ENCODE data around the gene SPNS1. TPM values are rescaled to one million over a fixed set of nuclear protein-coding genes. Genes with fewer than 3 reads are reported as not detected.
"Not testable (repeated sequence)": the region's sequence is repeated elsewhere in the genome, so short reads cannot be mapped to it uniquely, and the experiment has no call there.

Gene SPNS1
- total RNA-seq, 1 donor from 2014 or later = 51.7 TPM

GRCh38 chr16:29000019-29000418, 25.4 kb downstream of the SPNS1 start:
- no peak for DNase-seq (ENCODE audit: low read depth)
- H3K4me3 ChIP-seq (ENCODE audit: low read depth, low read length) = no peak overlapping the region
- no peak for TF ChIP-seq CTCF (conservative IDR thresholded peaks at IDR 0.05; ENCODE audit: low read depth, low read length)

- H3K4me3 ChIP-seq (ENCODE audit: low read depth, low read length); DNase-seq (ENCODE audit: low read depth): not testable (repeated sequence)
Observed at GRCh38 chr16:29004496-29005139, 30.0 kb downstream of the SPNS1 start.

GRCh38 chr16:29007730-29008593, 33.4 kb downstream of the SPNS1 start:
- DNase-seq (ENCODE audit: low read depth) = no peak
- no peak overlapping the region for H3K4me3 ChIP-seq (ENCODE audit: low read depth, low read length)
- TF ChIP-seq CTCF (conservative IDR thresholded peaks at IDR 0.05; ENCODE audit: low read depth, low read length) = no peak

GRCh38 chr16:29009050-29009837, 34.7 kb downstream of the SPNS1 start:
- no peak for TF ChIP-seq CTCF (conservative IDR thresholded peaks at IDR 0.05; ENCODE audit: low read depth, low read length)
- no peak for DNase-seq (ENCODE audit: low read depth)
- H3K4me3 ChIP-seq (ENCODE audit: low read depth, low read length) = no peak overlapping the region

- no peak for DNase-seq (ENCODE audit: low read depth)
- no peak overlapping the region for H3K4me3 ChIP-seq (ENCODE audit: low read depth, low read length)
- TF ChIP-seq CTCF (conservative IDR thresholded peaks at IDR 0.05; ENCODE audit: low read depth, low read length) = no peak
Observed at GRCh38 chr16:29009838-29010166, 35.2 kb downstream of the SPNS1 start.

- peak; percentile 22 for TF ChIP-seq CTCF (conservative IDR thresholded peaks at IDR 0.05; ENCODE audit: low read depth, low read length)
- H3K4me3 ChIP-seq (ENCODE audit: low read depth, low read length) = no peak overlapping the region
- DNase-seq (ENCODE audit: low read depth) = no peak
Observed at GRCh38 chr16:29011112-29011511, 36.5 kb downstream of the SPNS1 start.

- no peak overlapping the region for H3K4me3 ChIP-seq (ENCODE audit: low read depth, low read length)
- no peak for TF ChIP-seq CTCF (conservative IDR thresholded peaks at IDR 0.05; ENCODE audit: low read depth, low read length)
- DNase-seq (ENCODE audit: low read depth) = no peak
Observed at GRCh38 chr16:29011851-29012250, 37.3 kb downstream of the SPNS1 start.
